Suppressor macrophage (primary cell): ENCODE measurements around the gene ANKRA2.

ENCODE experiments used
- DNase-seq, 4 experiments: peaks; one replicate each; pipeline ENCODE4 v3.0.0-alpha.2; 2020 to 2022
- total RNA-seq, 17 experiments: gene quantifications; one replicate each; lab custom pipeline; 2026; ENCODE audit warnings: mixed read lengths in 6 of 17, inconsistent platforms in 3 of 17; lab: John Stamatoyannopoulos, UW

Gene ANKRA2, protein sequence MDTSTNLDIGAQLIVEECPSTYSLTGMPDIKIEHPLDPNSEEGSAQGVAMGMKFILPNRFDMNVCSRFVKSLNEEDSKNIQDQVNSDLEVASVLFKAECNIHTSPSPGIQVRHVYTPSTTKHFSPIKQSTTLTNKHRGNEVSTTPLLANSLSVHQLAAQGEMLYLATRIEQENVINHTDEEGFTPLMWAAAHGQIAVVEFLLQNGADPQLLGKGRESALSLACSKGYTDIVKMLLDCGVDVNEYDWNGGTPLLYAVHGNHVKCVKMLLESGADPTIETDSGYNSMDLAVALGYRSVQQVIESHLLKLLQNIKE
- 4.6 to 13.9 (median 8.3) reads per million in 17 experiments for total RNA-seq

DNA sequence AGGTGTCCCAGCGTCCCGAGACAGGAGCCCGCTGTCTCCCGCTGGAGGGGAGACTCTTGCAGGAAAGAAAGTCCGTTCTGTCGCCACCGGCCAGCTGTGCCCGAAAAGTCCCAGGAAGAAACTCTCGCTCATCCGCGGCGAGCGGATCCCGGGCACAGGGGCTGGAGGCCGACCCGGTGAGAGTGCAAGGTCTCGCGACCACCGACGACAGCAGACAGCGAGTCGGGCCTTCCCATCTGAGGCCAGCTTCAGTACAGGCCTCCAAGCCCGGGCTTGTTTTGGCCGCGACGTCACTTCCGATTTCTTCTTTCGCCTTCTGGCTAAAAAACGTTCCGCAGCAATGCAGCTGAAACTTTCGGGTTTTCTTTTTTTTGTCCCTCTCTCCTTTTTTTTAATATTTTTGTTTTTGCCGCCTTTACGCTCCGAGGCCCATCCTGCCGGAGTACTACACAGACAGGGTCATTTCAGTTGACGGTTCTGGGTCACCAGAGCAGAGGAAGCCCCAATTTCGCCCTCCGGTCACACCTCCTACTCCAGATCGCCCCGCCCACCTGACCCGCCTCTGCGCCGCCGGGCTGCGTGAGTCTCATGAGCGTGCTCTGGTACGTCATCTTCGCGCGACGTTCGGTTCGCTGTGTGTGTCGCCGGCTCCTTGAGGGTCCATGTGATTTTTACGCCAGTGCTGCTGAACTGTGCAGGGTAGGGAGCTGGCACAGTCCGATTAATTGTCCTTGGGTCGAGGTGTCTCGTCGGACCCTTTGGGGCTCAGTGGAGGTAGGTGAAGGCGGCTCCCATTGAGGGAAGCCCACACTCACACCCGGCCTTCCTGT, at the start of gene ANKRA2, which contains the start of gene UTP15:
ANKRA2 (minus strand) TSS at position 501 of the 830 bp plus-strand sequence. CDS start 2,758 bp downstream, outside the sequence.
UTP15 (plus strand) TSS at position 605 of the 830 bp plus-strand sequence. CDS start 1,602 bp downstream, outside the sequence.
- DNase-seq, result peak; percentile 99 to 100 (median 100)

DNA sequence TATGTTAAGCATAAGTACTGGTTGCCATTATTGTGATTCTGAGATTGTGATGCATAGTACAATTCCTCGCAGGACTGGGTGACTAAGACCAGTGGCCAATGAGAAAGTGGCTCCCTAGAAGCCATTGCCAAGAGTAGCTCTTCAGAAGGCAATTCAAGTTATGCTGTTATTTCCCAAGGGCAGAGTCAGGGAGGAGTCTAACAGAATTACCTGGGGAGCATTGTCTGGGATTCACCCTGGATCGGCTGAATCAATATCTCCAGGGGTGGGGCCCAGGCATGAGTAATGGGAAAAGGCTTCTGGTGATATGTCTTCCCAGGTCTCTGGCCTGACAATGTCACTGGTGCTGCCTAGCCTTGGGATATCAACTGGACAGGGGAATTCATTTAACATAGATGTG, 49.6 kb upstream of the ANKRA2 start:
- DNase-seq, result no peak

DNA sequence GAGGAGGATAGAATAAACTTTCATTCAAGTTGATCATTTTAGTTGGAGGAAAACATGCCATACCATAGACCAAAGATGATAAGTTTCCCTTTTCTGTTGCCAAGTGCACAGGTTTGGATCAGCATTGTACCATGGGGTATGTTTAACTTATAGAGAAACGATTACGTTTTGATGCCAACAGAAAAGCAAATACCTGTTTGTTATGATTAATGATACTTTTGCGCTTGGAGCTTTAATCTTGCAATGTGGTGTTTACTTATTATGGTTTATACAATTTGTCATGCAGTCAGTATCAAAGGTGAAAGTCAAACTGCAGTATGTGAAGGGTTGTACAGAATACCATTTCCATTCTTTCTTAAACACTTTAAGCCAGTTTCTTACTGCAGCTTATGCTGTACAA, 47.4 kb upstream of the ANKRA2 start:
- DNase-seq, result no peak

DNA sequence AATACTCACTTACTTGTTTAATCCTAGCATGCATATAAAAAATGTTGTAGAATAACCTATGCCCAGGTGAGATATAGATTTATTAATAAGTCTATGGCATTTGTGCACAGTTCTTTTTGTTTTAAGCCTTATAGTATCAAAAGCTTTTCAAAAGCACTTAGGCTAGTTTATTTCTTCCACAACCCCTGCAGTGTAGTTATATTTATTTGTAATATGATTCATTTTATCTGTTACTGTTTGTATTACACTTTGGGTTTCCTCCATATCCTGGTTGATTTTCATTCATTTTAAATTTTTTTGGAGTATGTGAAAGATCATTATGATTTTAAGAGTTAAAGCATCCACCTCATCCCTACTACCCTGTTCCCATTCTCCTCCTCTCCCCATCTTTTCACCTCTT, 41.8 kb upstream of the ANKRA2 start:
- no peak for DNase-seq

DNA sequence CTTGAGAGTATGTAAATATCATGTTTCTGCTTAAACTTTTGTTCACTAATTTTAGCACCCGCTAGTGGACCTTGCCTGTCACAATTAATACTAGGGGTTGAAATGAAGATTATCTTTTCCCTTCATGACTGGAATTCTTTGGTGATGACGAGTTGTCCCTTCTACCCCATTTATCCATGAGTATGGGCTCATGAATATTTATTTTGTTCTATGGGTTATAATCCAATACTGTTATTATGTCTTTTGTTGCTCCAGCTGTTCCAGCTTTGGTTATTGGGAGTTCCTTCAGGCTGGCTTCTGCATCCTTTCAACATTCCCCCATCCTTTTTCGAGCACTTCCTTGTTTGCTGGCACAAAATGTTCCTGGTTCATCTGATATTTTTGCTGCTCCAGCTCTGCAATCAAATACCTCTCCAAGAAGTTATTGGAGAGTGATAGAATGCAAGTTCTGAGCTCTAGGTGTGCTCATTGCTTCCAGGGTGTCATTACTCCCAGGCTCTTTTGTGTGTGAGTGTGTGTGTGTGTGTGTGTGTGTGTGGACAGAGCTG, 40.8 kb upstream of the ANKRA2 start:
- DNase-seq, result no peak

DNA sequence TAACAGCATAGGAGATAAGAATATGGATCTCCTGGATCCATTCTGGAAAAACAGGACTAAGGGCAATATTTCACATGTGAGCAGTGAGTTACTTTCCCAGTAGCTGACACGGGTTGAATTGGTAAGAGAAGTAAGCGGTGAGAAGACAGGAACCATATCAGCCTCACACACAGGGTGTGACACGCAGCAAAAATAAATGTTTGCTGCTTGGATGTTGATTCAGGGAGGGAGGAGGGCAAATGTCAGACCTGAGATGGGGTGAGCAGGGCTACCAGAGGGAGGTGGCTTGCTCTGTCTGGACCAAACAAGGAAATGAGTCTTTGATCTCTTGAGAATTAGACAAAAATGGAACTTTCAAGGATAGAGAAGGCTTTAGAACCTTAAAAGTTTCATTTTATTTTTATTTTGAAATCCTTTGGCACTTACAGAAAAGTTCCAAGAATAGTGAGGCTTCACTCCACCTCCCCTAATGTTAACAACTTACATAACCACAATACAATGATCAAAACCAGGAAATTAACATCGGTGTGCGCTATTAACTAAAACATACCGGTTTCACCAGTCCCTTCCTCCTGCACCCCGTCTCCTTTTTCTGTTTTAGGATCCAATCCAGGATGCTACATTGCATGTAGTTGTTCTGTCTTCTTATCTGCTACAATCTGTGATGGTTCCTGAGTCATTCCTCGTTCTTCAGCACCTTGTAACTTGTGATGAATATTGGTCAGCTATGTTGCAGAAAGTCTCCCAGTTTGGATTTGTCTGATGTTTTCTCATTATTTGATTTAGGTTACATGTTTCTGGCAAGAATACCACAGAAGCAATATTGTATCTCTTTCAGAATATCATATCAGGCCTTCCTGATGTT, 40.0 kb upstream of the ANKRA2 start:
- DNase-seq, result no peak

DNA sequence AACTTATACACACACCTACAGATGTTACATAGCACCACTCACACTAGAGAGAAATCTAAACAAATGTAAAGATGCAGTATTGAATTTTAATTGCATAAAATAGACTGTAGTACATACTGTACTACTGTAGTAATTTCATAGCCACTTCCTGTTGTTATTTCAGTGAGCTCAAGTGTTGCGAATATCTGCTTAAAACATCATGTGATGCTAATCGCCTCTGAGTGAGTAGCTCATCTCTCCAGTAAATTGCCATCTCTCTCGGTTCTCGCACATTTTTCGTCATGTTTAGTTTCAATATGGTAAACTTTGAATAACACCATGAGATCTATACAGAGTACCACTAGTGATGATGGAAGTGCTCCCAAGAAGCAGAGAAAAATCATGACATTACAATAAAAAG, 38.6 kb upstream of the ANKRA2 start:
- peak in 2 of 4 experiments; percentile 10 to 15 for DNase-seq

DNA sequence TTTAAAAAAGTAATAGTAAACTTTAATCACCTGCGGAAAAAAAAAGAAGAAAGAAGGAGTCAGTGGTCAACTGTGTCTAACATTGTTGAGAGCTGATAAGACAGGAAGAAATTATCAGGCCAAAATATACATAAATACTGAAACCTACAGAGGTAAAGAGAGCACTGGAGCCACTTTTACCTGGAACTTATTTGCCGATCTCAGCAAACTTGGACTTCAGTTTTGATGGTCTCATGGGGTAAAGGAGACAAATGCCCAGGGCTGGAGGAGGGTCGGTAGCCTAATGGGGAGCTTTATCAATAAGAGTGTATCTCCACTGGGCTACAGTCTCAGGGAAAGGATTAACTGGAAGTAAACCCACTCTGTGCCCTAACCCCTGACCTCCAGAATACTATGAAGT, 33.9 kb upstream of the ANKRA2 start:
- DNase-seq, result no peak

DNA sequence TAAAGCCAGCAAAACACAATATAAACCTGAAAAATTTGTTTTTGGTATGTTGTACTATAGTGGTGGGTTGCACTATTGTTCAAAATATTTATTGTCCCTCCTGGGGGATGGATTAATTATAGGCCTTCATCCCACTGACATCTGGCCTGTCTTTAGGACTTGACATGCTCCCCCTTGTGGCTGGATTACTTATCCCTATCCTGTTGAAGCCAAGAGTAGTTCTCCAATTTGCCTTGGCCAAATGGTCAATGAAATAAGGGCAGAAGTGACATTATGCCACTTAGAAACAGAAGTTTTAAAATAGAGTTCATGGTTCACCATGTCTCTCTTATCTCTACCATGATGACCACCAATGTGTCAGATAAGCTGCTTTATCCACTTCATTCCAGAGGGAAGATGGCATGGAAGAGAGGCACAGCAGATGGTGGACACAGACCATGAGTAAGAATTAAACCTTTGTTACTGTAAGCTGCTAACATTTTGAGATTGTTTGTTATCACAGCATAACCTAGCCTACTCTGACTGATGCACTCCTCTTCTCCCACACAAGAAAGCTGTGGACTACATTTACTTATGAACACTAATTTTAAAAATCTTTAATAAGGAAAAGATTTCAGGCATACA, 31.4 kb upstream of the ANKRA2 start:
- DNase-seq, result peak; percentile 57 to 75 (median 66)

DNA sequence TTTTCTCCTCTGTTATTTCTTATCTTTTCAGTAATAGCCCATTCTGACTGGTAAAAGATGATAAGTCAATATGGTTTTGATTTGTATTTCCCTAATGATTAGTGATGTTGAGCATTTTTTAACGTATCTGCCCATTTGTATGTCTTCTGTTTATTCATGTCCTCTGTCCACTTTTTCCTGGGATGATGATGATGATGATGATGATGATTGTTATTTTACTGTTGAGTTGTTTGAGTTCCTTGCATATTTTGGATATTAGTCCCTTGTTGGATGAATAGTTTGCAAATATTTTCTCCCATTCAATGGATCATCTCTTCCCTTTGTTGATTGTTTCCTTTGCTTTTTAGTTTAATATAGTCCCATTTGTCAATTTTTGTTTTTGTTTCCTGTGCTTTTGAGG, 27.1 kb upstream of the ANKRA2 start:
- no peak for DNase-seq

DNA sequence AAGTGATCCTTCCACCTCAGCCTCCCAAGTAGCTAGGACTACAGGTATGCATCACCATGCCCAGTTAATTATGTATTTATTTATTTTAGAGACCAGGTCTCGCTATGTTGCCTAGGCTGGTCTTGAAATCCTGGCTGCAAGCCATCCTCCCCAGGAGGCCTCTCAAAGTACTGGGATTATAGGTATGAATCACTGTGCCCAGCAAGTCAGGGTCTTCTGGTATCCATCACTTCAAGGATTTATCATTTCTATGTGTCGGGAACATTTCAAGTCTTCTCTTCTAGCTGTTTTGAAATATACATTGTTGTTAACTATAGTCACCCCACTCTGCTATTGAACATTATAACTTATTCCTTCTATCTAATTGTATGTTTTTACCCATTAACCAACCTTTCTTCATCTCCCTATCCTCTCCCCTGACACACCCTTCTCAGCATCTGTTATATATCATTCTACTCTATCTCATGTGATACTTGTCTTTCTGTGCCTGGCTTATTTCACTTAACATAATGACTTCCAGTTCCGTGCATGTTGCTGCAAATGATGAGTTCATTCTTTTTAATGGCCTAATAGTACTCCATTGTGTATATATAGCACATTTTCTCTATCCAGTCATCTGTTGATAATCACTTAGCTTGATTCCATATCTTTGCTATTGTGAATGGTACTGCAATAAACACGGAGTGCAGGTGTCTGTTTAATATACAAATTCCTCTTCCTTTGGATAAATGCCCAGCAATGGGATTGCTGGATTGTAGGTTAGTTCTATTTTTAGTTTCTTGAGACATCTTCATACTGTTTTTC, 26.5 kb upstream of the ANKRA2 start:
- DNase-seq, result no peak

DNA sequence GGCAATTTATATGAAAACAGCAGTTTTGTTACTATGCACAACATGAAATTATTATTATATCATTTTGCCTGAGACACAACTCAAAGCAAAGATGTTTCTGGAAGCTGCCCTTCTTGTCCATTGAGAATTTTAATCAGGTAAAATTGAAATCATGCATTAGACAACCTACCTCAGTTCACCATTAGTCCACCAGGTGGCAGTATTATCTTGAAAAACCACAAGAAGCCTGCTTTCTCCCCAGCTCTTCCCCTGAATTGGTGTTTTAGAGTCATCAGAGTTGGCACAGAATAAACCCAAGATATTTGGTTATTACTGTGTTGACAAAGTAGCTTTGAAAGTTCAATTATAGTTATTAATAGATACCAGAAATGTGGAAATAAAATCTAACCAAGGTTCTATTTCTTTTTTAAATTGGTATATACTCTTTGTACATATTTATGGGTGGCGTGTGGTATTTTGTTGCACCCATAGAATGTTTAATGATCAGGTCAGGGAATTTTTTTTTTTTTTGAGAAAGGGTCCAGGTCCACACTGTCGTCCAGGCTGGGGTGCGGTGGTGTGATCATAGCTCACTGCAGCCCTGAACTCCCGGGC, 25.8 kb upstream of the ANKRA2 start:
- peak; percentile 66 to 81 (median 74) for DNase-seq

DNA sequence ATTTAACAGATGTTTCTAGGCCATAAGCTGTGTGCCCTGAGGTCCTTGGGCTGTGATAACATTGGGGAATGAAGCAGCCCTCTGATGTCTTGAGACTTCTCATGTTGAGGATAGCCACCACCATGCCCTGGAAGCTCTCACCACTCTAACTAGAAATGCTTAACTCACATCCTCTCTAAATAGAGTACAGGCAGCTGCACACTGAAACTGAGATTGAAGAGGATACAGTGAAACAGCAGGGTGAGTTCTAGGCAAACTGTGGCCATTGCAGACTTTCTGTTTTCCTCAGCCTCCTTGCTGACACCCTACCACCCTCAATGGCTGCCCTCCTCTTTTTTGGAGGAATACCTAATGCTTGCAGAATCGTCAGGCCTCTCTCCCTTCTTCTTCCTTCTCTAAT, 22.5 kb upstream of the ANKRA2 start:
- DNase-seq, result no peak

DNA sequence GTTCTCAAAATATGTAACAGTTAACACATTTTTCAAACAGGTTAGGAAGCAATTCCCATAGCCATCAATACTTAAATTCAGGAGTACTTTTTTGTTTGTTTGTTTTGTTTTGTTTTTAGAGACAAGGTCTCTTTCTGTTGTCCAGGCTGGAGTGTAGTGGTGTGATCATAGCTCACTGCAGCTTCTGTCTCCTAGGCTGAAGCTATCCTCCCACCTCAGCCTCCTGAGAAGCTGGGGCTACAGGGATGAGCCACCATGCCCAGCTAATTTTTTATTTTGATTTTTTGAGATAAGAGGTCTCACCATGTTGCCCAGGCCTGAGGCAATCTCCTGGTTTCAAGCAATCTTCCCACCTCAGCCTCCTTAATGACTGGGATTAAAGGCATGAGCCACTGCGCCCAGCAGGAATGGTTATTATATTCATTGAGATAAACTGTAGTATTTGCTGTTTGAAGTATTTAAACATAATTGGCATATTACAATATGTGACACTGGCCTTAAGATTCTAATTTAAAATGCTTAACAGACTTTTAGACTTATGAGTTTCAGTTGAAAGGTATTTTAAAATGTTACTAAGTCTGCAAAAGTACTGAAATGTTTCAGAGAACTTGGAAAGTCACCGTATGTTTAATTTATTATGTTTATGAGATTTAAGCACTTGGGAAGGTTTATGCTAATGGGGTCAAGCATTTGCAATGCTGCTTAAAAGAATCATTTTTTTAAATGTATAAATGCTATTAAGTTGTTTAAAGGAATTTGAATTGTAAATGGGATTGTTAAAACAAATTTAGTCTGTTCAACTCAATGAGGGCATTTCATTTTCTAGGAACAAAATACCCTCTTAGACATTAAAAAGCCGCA, 17.1 kb upstream of the ANKRA2 start:
- no peak for DNase-seq

DNA sequence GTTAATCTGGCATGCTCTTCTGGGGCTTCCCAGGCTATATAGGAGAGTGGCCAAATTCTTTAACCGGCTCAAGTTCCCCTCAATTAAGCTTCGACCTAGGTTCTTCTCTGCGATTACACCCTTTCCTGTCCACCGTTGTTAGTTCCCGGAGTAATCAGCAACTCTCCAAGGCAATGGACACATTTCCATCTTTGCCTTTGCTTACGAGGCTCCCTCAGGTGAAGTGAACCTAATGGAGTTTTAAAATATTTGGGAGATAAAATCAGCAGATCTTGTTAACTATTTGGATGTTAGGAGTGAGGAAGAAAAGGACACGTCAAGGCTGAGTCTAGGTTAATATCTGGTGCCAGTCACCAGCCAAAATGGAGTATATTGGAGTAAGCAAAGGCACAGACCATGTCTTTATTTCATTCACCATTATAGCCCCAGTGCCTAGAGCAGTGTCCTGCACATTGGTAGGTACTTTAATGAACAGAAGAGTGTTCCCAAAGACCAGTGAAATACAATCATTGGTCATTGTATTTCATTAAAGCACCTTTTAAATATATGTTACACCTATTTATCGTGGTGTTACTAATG, 619 bp upstream of the ANKRA2 start:
- peak in 2 of 4 experiments; percentile 5 to 10 for DNase-seq

DNA sequence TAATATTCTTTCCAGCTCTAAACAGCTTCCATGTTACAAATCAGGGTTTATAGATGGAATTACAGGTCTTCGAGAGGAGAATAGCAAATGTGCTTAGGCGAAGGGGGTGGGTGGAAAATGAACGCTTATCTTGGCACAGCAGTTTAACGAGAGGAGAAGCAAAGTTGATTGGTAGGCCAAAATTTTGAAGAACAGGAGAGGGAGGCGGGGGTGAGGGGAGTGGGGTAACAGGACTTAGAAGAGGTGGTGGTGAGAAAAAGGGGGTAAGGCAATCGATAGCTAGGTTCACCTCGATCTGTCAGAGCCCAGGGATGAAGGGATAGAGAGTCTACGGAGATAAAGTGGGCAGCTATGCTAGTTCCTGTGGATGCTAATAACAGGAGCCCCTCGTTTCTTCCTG, 764 bp downstream of the ANKRA2 start:
- peak; percentile 9 to 25 (median 12) for DNase-seq

DNA sequence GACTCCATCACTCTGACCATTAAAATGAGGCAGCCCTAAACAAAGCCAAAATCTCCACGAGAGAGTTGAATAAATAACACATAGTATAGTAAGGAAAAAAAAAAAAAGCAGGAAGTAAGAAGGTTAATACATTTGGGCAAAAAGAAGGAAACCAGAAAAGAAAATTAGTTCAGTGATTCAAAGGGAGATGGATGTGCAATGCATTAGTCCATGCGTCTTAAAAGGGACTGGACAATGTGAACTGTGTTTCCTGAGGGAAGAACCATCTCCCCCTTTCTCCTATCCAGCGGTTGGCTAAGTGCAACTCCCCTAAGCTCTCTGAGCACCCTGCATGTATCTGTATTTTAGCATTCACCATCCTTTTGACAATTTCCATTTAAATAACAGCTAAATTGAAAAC, 1.4 kb downstream of the ANKRA2 start:
- DNase-seq, result peak in 1 of 4 experiments; percentile 1

DNA sequence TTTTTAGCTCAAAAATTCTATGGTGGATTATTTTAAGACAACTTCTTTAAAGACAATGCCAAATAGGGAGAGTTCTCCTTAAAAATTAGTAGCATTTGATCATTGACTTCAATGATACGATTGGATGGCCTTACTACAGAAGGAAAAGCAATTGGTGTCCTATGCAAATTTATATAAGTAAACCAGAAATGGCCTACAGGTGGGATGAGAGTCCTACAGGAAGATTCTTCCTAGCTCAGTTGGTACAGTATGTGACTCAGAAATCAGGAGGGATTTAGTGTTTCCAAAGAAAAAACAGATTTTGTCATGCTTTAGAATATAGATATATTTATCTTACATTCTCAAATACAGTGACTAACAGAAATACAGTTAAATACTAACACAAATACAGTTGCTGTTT, 6.5 kb downstream of the ANKRA2 start:
- no peak for DNase-seq

DNA sequence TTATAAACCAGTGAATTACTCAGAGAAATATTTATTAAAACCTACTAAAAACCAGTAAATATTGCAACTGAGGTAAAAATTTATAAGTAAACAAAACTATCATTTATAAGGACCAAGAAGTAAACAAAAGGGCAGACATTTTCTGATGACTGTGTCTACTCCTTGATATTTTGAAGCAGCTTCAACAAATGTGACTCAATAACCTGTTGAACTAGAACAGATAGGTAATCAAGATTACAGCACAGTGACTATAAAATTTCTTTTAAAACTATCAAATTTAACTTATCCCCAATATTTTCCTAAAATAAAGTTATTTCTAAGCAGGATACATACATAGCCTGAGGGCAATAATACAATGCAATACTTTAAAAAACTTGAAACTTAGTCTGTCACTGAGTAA, 12.8 kb downstream of the ANKRA2 start:
- no peak for DNase-seq
